ENCODE measurements around the gene ACER3.

Gene ACER3

DNA sequence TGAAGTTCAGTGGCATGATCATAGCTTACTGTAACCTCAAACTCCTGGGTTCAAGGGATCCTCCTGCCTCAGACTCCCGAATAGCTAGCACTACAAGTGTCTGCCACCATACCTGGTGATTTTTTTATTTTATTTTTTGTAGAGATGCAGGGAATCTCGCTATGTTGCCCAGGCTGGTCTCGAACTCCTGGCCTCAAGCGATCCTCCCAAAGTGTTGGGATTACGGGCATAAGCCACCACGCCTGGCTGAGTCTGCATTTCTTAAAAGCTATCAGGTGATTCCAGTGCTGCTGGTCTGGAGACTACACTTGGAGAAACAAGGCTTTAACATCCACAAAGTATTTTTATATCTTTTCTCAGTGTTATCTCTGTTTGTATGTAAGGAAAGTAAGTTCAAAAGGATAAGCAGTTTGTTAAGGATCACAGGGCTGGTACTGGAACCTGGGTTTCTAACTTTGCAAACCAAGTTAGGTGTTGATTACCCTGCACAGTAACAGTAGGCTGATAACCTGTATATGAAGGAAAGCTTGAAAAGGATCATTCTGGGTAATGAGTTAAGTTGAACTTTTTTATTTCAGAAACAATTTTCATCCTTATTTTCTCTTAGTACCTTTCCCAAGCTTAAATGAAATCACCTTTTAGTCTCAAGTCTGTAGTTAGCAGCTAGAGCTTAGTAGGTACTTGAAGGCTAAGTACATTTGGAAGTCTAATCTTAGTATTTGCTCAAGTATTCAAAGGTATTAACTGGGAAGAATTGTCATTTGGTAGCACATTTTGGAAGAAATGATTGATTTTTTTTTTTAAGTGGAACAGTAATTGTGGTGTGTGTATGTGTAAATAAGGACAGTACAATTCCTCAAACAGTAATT, 12.5 kb downstream of the ACER3 start:
- DNase-seq (ENCODE audit: low spot score) (no peak), ATAC-seq (ENCODE audit: low read depth) (no peak)
- Histone ChIP-seq H3K4me1 (ENCODE audit: insufficient read depth, poor library complexity, severe bottlenecking) (no peaks in the 10 kb centered on the region), H3K4me3 (ENCODE audit: severe bottlenecking) (no peak overlapping the region), H3K27ac (ENCODE audit: poor library complexity, severe bottlenecking) (no peak overlapping the region), H3K27me3 (ENCODE audit: insufficient read depth, poor library complexity, severe bottlenecking) (no peaks in the 10 kb centered on the region), H3K36me3 (ENCODE audit: low read depth) (peaks cover 9% of the 10 kb centered on the region), H3K9me3 (ENCODE audit: severe bottlenecking) (no peaks in the 10 kb centered on the region)
- TF ChIP-seq, protein P1, sequence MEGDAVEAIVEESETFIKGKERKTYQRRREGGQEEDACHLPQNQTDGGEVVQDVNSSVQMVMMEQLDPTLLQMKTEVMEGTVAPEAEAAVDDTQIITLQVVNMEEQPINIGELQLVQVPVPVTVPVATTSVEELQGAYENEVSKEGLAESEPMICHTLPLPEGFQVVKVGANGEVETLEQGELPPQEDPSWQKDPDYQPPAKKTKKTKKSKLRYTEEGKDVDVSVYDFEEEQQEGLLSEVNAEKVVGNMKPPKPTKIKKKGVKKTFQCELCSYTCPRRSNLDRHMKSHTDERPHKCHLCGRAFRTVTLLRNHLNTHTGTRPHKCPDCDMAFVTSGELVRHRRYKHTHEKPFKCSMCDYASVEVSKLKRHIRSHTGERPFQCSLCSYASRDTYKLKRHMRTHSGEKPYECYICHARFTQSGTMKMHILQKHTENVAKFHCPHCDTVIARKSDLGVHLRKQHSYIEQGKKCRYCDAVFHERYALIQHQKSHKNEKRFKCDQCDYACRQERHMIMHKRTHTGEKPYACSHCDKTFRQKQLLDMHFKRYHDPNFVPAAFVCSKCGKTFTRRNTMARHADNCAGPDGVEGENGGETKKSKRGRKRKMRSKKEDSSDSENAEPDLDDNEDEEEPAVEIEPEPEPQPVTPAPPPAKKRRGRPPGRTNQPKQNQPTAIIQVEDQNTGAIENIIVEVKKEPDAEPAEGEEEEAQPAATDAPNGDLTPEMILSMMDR (IDR thresholded peaks at IDR 0.05; ENCODE audit: poor library complexity, severe bottlenecking): no peak

DNA sequence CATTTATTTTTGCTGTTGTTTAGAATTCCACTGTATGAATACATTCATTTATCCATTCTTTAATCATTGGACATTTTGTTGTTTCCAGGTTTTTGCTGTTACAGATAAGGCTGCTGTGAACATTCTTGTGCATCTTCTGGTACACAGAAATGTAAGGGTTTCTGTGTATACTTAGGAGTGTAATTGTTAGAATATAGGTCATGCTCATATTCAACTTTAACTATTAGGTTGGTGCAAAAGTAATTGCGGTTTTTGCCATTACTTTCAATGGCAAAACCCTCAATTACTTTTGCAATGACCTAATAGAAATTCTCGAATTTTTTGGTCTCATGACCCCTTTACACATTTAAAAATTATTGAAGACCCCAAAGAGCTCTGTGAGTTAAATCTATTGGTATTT, 17.3 kb downstream of the ACER3 start:
- TF ChIP-seq, protein P1 (IDR thresholded peaks at IDR 0.05; ENCODE audit: poor library complexity, severe bottlenecking): no peak
- no peaks in the 10 kb centered on the region for H3K9me3 ChIP-seq (ENCODE audit: severe bottlenecking)
- peaks cover 3% of the 10 kb centered on the region; the same call in 1 of the 2 replicates for H3K36me3 ChIP-seq (ENCODE audit: low read depth)
- no peak overlapping the region for H3K27ac ChIP-seq (ENCODE audit: poor library complexity, severe bottlenecking)
- no peaks in the 10 kb centered on the region for H3K4me1 ChIP-seq (ENCODE audit: insufficient read depth, poor library complexity, severe bottlenecking)
- H3K27me3 ChIP-seq (ENCODE audit: insufficient read depth, poor library complexity, severe bottlenecking): no peaks in the 10 kb centered on the region
- no peak for ATAC-seq (ENCODE audit: low read depth)
- no peak overlapping the region for H3K4me3 ChIP-seq (ENCODE audit: severe bottlenecking)
- no peak for DNase-seq (ENCODE audit: low spot score)

DNA sequence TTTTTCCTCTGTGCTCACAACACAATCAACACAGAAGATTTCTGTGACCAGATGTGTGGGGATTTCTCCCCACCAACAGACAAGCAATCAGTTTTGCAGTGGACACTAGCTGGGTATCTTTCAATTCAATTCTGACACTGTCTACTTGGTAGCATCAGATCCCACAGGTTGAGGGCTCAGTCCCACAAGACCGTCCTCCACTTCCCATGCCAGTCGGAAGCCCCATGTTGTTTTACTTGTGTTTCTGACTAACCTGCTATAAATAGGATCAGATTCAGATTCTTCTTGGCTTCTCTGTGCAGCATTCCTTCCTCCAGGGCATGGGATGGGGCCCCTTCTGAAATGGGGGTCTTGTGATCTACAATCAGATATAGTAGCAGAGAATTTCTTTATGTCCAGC, 19.6 kb downstream of the ACER3 start:
- TF ChIP-seq, protein P1 (IDR thresholded peaks at IDR 0.05; ENCODE audit: poor library complexity, severe bottlenecking): no peak
- Histone ChIP-seq H3K27me3 (ENCODE audit: insufficient read depth, poor library complexity, severe bottlenecking) (no peaks in the 10 kb centered on the region), H3K27ac (ENCODE audit: poor library complexity, severe bottlenecking) (no peak overlapping the region), H3K9me3 (ENCODE audit: severe bottlenecking) (no peaks in the 10 kb centered on the region), H3K36me3 (ENCODE audit: low read depth) (peaks cover 3% of the 10 kb centered on the region; the same call in 1 of the 2 replicates), H3K4me1 (ENCODE audit: insufficient read depth, poor library complexity, severe bottlenecking) (peaks cover 11% of the 10 kb centered on the region), H3K4me3 (ENCODE audit: severe bottlenecking) (no peak overlapping the region)
- no peak for DNase-seq (ENCODE audit: low spot score)
- ATAC-seq (ENCODE audit: low read depth): no peak

DNA sequence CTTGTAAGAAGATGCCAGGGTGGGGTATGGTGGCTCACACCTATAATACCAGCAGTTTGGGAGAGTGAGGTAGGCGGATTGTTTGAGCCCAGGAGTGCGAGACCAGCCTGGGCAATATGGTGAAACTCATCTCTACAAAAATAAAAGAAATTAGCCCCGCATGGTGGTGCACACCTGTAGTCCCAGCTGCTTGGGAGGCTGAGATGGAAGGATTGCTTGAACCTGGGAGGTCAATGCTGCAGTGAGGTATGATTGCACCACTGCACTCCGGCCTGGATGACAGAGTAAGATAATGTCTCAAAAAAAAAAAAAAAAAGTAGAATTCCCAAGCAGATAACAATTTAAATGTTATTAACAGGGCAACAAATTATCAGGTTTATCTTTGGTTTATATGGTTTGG, 20.2 kb downstream of the ACER3 start:
- no peaks in the 10 kb centered on the region for H3K9me3 ChIP-seq (ENCODE audit: severe bottlenecking)
- no peak overlapping the region for H3K4me3 ChIP-seq (ENCODE audit: severe bottlenecking)
- no peak overlapping the region for H3K27ac ChIP-seq (ENCODE audit: poor library complexity, severe bottlenecking)
- H3K27me3 ChIP-seq (ENCODE audit: insufficient read depth, poor library complexity, severe bottlenecking): no peaks in the 10 kb centered on the region
- ATAC-seq (ENCODE audit: low read depth) (no peak), DNase-seq (ENCODE audit: low spot score) (no peak)
- peaks cover 17% of the 10 kb centered on the region for H3K4me1 ChIP-seq (ENCODE audit: insufficient read depth, poor library complexity, severe bottlenecking)
- TF ChIP-seq, protein P1 (IDR thresholded peaks at IDR 0.05; ENCODE audit: poor library complexity, severe bottlenecking): no peak
- peaks cover 3% of the 10 kb centered on the region; the same call in 1 of the 2 replicates for H3K36me3 ChIP-seq (ENCODE audit: low read depth)

Measured in RWPE2 (cell line).